Mesodermal cell (in vitro differentiated cells): ENCODE measurements around the gene AZIN2. TPM values are rescaled to one million over a fixed set of nuclear protein-coding genes. Genes with fewer than 3 reads are reported as not detected.

Source experiments
- H3K27ac ChIP-seq: 2 replicates; pipeline ENCODE4 v1.7.0; 2013; ENCODE audit warnings: mild to moderate bottlenecking, low read depth, low read length, moderate library complexity; ENCODE audit not compliant: severe bottlenecking
- H3K36me3 ChIP-seq: 2 replicates; pipeline ENCODE4 v1.7.1; 2013; ENCODE audit warnings: mild to moderate bottlenecking, low read length, moderate library complexity; ENCODE audit not compliant: control insufficient read depth, insufficient read depth
- H3K4me1 ChIP-seq: one replicate; pipeline ENCODE4 v1.7.1; 2013; ENCODE audit warnings: mild to moderate bottlenecking, low read length; ENCODE audit not compliant: insufficient read depth, control insufficient read depth, poor library complexity, severe bottlenecking
- H3K4me3 ChIP-seq: 2 replicates; pipeline ENCODE4 v1.7.0; 2013; ENCODE audit warnings: low read length, control low read depth, mild to moderate bottlenecking; ENCODE audit not compliant: insufficient read depth, poor library complexity, severe bottlenecking; ENCODE audit errors: extremely low read depth
- H3K9me3 ChIP-seq: 2 replicates; pipeline ENCODE4 v1.7.1; 2013; ENCODE audit warnings: mild to moderate bottlenecking, low read length, moderate library complexity; ENCODE audit not compliant: control insufficient read depth
- WGBS, 2 experiments: methylation state at CpG; one replicate each; pipeline ENCODE4 v1.1.5; 2013; ENCODE audit warnings: missing lambda C conversion rate in 2 of 2; ENCODE audit not compliant: insufficient coverage in 2 of 2; 5-methylcytosine and 5-hydroxymethylcytosine counted together
- polyA plus RNA-seq, 2 experiments: library from polyadenylated mRNA; stranded (reverse); fragments of 50-300 nt; gene quantifications; one replicate each; pipeline ENCODE4 v1.2.3, GENCODE V29; 2013

Gene AZIN2
- 5.4 TPM for polyA plus RNA-seq (2013, experiment 1 of 2)
- polyA plus RNA-seq (2013, experiment 2 of 2) = 3.1 TPM

DNA sequence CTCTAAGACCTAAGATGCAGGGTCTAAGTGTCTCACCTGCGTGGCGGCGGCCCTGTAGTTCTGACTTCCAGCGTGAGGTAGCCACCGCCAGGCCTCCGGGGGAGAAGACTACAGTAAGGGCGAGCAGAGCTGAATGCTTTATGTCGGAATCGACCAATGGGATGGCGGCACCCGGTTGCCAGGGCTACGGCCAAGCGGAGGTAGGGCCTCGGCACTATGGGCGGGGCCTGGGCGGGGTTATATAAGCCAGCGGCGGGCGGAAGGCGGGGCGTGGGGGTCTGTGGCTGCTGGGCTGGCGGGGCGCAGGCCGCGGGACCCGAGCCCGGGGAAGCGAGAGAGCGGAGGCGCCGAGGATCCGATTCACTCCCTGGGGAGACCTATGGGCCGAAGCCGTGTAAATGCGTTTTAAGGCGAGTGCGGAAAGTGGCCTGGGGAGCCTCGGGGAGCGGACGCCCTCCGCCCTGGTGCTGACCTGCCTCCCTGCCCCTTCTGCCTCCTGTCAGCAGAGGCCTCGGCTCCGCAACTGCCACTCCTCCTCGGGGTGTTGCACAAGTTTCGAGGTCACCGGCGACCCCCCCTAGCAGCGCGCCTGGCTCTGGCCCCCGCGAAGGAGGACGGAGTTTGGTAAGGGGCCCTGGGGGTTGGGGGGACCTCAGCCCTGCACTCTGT, at the start of gene AZIN2:
TSS of gene AZIN2 (plus strand) at position 269 of the 669 bp plus-strand sequence. CDS start 1,097 bp downstream, outside the sequence.
- Histone ChIP-seq H3K4me3 (peak within 1 kb of the TSS; percentile 55), H3K9me3 (no peaks in the 10 kb centered on the region), H3K4me1 (peaks cover 6% of the 10 kb centered on the region), H3K27ac (no peak within 1 kb of the TSS), H3K36me3 (no peaks in the 10 kb centered on the region)
- 0 to 1% methylated on average over 45 of the region's 52 CpGs for WGBS, 2 experiments

DNA sequence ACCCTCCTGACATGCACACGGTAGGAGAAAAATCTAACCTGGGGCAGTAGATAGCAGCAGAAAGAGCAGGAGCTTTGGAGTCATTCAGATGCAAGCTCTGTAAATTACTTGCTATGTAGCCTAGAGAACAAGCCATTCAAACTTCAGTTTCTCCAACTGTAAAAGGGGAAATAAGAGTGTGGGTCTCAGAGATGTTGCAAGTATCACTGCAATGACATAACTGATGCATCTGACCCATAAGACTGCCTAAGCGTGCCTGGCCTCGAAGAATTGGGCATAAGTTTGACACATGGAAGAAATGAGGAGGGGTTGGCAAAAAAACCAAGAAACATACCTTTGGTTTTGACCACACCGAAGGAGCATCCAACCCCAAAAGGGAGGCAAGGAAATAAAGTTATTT, 49.4 kb upstream of the AZIN2 start:
- H3K36me3 ChIP-seq = peaks cover 62% of the 10 kb centered on the region
- no peak overlapping the region for H3K27ac ChIP-seq
- H3K4me1 ChIP-seq = peaks cover 8% of the 10 kb centered on the region
- WGBS, 2 experiments = 100% methylated on average over 1 to 2 of the region's 4 CpGs
- no peaks in the 10 kb centered on the region for H3K9me3 ChIP-seq
- no peak overlapping the region for H3K4me3 ChIP-seq

DNA sequence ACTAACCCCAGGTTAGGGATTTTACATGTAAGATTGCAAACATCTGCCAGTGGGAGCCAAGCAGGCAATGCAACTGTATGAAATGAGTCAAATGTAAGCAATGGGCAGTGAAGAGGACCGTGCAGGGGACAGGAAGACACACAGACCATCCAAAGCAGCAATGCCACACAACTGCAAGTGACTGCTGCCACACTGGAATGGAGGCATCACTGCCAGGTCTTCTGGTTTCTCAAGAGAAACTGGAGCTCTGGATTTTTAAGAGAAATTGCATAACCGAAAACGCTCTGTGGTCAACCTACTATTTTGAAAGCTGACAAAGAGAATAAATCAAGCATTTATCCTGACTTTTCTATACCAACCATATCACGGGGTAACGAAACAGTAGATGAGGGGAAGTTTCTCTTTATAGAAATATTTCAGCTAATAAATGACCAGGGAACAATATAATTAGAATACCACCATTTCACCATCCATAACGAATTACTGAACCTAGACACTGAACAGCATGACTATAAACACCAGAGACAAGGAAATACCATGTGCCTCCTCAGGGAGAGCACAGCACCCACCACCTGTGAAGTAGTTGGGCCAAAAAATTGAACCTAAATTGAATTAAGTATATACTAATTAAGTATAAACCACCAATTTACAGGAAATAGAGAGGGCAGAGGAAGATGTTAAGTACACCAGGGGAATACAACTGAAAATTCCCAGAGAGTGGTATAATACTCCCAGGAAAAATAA, 48.7 kb upstream of the AZIN2 start:
- 85 to 100% methylated on average over 2 to 3 of the region's 6 CpGs for WGBS, 2 experiments

DNA sequence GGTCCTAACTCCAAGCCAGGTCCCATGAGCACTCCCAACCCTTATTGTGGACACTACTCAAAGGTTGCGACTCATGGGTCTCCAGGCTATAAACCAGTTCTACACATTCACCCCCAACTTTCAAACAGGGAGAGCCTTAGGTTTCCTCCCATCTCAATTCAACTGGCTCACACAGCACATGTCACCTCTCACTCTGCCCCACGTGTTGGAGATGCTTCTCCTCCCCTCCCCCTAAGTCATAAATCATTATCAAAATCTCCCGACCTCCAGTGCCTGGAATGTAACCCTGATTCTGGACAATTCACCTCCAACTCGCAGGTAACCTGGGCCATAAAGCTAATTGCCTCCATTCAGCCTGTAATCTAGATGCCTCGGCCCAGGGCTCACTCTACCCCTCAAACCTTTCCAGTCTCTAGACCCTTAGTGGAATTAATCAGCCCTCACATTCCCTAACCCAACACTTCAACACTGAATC, 44.9 kb upstream of the AZIN2 start:
- Histone ChIP-seq H3K4me3 (peak overlapping the region; percentile 77), H3K9me3 (peaks cover 3% of the 10 kb centered on the region), H3K4me1 (peaks cover 6% of the 10 kb centered on the region), H3K36me3 (peaks cover 29% of the 10 kb centered on the region), H3K27ac (peak overlapping the region; percentile 53)
- 13 to 14% methylated on average over 5 of the region's 5 CpGs for WGBS, 2 experiments

More for the DNA sequence above, 48.7 kb upstream of the AZIN2 start:
- Histone ChIP-seq H3K36me3 (peaks cover 62% of the 10 kb centered on the region), H3K9me3 (peaks cover under 1% of the 10 kb centered on the region), H3K27ac (no peak overlapping the region), H3K4me1 (peaks cover 8% of the 10 kb centered on the region), H3K4me3 (no peak overlapping the region)

DNA sequence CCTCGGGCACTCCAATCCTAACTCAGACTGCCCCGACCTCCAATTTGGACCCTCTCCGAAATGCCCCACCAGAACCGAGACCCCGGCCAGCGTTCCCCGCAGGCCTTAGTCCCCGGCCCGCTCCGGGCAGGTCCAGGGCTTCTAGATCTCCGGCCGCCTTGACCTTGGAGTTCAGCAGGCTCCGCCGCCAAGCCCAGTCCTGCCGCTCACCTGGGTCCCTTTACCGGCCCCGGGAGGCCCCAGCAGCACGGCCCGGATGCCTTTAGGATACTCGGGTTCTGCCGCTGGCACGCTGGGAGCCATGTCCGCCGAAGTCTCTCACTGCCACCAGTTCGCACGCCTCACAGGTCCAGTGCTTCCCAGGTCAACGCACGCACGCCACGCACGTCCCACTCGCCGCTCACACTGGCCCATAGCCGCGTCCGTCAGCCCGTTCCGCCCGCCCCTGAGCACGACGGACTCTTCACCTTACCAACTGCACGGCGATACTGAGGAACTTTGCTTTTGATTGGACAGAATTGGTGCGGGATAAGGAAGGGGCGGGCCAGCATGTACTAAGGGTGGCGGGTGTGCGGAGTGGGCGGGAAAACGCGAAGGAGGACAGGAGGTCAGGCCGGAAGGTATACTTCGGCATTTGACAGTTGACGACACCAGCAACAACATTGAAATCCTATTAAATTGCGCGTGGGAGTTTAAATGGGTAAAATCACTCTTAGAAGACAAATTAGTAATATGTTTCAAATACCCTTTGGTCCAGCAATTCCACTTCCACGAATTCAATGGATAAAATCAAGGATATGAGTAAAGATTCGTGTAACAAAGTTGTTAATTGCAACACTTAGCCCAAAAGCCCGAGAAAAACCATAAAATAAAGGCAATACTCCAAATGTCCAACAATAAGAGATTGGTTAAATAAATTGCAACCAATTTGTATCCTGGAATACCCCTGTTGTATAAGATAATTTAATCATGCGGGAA, 44.1 kb upstream of the AZIN2 start, which contains the start of gene AK2:
TSS of gene AK2 (minus strand) at position 358 of the 978 bp plus-strand sequence. CDS start at position 303, 55 bp downstream.
- H3K9me3 ChIP-seq = peaks cover 3% of the 10 kb centered on the region
- WGBS, 2 experiments = 3 to 5% methylated on average over 38 to 45 of the region's 59 CpGs
- peak within 1 kb of the TSS; percentile 53 for H3K27ac ChIP-seq

DNA sequence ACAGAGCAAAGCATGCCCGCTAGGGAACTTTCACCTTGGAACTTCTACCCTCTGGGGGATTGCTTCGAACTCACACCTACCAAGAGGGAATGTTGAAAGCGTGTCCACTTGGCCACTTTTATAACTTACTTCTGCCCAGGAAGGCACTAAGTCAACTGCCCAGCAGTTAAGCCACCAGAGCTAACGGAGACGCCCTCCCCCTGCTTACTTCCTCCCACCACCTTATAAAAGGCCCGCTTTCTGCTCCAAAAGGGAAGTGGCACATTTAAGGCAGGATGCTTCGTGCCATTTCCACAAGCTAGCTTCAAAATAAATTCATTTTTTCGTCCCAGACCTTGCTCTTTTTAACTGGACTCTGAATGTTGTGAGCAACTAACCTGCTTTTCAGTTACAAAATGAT, 41.1 kb upstream of the AZIN2 start:
- H3K4me3 ChIP-seq = no peak overlapping the region
- H3K4me1 ChIP-seq = peaks cover 6% of the 10 kb centered on the region
- H3K27ac ChIP-seq = no peak overlapping the region
- H3K9me3 ChIP-seq = peaks cover 3% of the 10 kb centered on the region
- WGBS, 2 experiments = 83 to 90% methylated on average over 5 to 8 of the region's 8 CpGs
- H3K36me3 ChIP-seq = no peaks in the 10 kb centered on the region

More for the DNA sequence above, 44.1 kb upstream of the AZIN2 start, which contains the start of gene AK2:
- peak within 1 kb of the TSS; percentile 77 for H3K4me3 ChIP-seq
- H3K4me1 ChIP-seq = peaks cover 6% of the 10 kb centered on the region
- peaks cover 22% of the 10 kb centered on the region for H3K36me3 ChIP-seq

DNA sequence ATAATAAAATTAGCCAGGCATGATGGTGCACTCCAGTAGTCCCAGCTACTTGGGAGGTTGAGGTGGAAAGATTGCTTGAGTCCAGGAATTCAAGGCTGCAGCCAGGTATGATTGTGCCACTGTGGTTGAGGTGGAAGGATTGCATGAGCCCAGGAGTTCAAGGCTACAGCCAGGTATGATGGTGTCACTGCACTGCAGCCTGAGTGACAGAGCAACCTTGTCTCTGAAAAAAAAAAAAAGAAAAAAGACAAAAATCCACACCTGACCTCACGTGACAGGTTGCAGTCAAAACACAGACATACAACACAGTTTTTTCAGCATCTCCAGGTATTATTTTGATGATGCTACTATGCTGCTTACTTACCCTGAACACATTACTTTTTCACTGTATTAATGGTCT, 39.9 kb upstream of the AZIN2 start:
- WGBS, 2 experiments = no CpG with 5 or more reads among the region's 1 CpG

DNA sequence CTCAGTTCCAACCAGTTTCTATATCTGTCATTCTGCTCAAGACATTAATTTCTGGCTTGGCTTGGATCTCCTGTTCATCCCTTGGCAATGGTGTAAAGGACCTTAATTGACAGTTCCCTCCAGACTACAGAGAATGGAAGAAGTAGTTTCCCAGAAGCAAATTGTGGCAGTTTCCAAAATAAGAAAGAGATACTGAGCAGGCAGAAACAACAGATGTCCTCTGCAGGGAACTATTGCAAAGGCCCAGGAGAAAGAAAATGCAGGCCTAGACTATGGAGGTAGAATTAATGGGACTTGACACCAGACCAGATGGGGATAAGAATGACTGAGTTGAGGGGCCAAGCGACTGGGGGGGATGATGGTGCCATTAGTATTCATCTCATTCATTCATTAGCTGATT, 38.1 kb upstream of the AZIN2 start:
- WGBS, 2 experiments = no CpG with 5 or more reads among the region's 1 CpG
- Histone ChIP-seq H3K4me1 (no peaks in the 10 kb centered on the region), H3K36me3 (no peaks in the 10 kb centered on the region), H3K9me3 (no peaks in the 10 kb centered on the region), H3K27ac (no peak overlapping the region), H3K4me3 (no peak overlapping the region)

More for the DNA sequence above, 39.9 kb upstream of the AZIN2 start:
- no peak overlapping the region for H3K27ac ChIP-seq
- no peaks in the 10 kb centered on the region for H3K4me1 ChIP-seq
- H3K36me3 ChIP-seq = no peaks in the 10 kb centered on the region
- no peak overlapping the region for H3K4me3 ChIP-seq
- H3K9me3 ChIP-seq = peaks cover 3% of the 10 kb centered on the region

DNA sequence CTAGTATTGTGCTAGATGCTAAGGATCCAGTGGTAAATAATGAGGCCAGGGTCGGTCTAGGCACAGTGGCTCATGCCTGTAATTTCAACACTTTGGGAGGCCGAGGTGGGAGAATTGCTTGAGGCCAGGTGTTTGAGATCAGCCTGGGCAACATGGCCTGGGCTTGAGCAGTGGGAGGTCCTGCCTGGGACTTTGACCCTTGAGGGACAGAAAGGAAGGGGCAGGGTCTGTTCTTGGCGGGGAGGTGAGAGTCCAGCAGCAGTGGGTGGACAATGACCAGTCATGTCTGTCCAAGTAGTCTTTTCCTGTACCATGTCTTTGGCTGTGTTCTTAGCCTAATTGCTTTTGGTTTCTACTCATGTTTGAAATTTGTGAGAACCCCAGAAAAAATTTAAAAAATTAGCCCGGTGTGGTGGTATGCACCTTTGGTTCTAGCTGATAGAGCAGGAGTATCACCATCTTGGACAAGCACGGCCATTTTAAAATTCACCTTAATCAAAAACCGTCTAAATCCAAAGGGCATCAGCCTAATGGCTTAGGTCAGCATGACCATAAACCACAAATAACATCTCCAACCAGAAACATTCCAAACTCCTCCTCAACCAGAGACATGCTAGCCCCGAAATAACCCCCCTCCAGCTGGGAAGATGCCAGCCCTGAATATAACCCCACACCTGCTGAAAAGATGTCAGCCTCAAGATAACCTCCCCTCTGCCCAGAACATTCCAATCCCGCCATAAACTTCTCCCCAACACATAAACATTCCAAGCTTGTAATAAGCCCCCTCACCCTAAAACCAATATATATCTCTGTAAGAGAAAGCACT, 37.5 kb upstream of the AZIN2 start:
- no peaks in the 10 kb centered on the region for H3K4me1 ChIP-seq
- no peak overlapping the region for H3K27ac ChIP-seq
- 89 to 97% methylated on average over 4 to 8 of the region's 8 CpGs for WGBS, 2 experiments
- H3K4me3 ChIP-seq = no peak overlapping the region
- no peaks in the 10 kb centered on the region for H3K36me3 ChIP-seq
- H3K9me3 ChIP-seq = no peaks in the 10 kb centered on the region
